Superior temporal gyrus (tissue), 1 donor: Measurements from ENCODE around the gene THAP11.
"Not testable (repeated sequence)": the region's sequence is repeated elsewhere in the genome, so short reads cannot be mapped to it uniquely, and the experiment has no call there.

Experiments used
- DNase-seq: peaks from one replicate; pipeline ENCODE4 v3.0.0-alpha.2; 2016; ENCODE audit errors: extremely low spot score

The THAP11 gene

GRCh38 chr16:67862623-67863583, 20.8 kb downstream of the THAP11 start:
- peak; percentile 67 for DNase-seq

GRCh38 chr16:67864044-67864443, 21.9 kb downstream of the THAP11 start:
- DNase-seq, result not testable (repeated sequence)

DNA sequence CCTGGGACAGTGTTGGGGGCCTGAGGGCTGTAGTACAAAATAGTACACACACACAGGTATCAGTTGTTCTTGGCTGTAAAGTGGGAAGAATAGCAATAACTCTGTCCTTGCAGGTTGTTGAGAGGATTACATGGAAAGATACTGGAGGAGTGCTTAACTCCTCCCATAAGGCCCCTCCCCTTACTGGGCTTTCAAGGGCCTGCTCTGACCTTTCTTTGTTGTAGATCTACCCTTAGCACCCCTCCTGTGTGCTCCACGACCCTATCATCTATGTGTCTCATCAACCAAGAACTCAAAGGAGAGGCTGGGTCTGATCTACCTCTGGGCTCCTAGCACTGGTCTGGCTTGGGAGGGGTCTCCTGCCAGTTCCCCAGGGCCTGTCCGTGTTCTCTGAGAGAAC, 22.5 kb downstream of the THAP11 start:
- DNase-seq, result no peak

- no peak for DNase-seq
Observed at GRCh38 chr16:67865318-67865717, 23.2 kb downstream of the THAP11 start.

DNA sequence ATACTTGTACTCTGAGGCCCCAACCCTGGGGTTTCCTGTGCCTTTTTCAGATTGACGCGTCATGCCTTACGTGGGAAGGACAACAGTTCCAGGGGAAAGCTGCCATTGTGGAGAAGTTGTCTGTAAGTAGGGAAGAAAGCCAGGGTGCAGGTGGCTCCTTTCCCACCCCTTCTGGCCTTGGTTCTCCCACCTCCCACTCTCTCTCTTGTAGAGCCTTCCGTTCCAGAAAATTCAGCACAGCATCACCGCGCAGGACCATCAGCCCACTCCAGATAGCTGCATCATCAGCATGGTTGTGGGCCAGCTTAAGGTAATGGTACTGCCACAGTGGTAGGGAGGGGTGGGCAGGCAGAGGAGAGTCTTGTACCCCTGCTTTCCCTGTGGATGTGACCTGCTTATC, 26.2 kb downstream of the THAP11 start:
- no peak for DNase-seq

DNA sequence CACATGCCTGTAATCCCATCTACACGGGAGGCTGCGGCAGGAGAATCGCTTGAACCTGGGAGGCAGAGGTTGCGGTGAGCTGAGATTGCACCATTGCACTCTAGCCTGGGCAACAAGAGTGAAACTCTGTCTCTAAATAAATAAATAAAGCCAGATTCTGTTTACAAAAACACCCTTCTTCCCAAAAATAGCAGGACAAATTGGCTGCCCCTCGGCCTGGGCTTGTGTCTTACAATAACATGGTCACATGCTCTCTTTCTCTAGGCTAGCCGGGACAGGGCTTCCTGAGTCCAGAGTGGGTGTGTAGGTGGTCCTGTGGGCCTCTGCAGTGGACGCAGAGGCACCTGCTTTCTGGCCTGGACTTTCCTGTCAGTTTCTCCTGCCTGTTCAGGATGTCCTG, 27.5 kb downstream of the THAP11 start:
- DNase-seq, result no peak

DNA sequence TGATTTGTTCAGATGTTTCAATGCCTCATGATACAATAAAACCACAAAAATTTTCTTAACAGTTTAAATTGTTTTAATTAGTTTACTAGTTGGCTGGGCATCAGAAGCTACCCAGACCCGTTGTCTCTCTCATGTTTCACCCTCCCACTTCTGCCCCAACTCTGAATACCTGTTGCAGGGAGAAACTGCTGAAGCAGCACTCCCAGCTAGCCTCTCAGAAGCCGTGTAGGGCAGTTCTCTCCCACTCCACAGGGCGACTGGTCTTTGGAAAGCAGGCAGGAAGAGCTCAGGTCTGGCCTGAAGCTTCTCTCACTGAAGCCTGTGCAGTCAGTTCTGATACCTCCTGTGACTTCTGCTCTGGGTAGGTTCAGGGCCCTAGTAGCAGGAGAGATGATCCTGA, 29.1 kb downstream of the THAP11 start:
- no peak for DNase-seq

DNA sequence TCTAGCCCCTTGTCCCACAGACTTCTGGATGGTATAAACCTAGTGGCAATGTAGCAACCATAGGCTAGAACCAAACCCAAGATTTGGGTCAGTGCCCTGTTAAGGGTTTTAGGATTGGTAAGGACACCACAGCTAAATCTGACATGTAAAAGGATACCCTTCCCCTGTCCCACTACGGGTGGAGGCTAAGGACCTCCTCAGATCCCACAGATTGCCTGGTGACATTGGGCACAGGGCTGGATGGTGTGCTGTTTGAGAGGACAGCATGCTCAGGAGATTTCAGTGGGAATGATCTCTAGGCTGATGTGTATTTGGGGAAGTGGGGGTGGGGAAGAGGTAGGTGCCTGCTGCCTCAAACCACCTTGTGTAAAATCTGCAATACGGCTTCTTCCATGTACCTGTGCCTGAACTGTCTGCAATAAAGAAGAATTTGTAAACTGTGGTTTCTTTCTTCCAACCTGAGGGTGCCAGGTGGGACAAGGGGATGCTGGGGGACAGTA, 30.1 kb downstream of the THAP11 start:
- no peak for DNase-seq

GRCh38 chr16:67872631-67873434, 30.7 kb downstream of the THAP11 start, which contains the start of gene EDC4:
Gene EDC4 (plus strand): TSS chr16:67873052. CDS start chr16:67873262, 210 bp downstream.
- DNase-seq, result peak; percentile 79

GRCh38 chr16:67873435-67874370, 31.6 kb downstream of the THAP11 start:
- DNase-seq, result peak; percentile 27

DNA sequence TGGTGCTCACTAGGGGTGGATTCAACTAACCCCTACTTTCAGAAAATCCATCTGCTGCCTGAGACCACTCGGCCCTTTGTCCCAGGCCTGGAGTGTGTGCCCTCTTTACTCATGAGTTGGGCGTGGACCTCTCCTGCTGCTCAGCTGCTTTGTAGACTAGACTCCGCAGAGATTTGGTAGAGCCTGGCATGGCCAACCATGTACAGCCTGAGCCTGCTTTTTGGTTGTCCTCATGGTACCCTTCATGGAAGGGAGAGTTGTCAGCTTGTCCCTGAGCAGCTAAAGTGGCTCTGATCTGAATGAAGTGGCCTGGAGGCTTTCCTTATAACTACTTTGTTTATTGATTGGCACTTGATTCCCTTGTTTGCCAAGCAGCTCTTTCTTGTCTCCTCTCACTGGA, 32.3 kb downstream of the THAP11 start:
- DNase-seq, result no peak

- DNase-seq, result no peak
Observed at GRCh38 chr16:67877064-67877463, 34.9 kb downstream of the THAP11 start.

DNA sequence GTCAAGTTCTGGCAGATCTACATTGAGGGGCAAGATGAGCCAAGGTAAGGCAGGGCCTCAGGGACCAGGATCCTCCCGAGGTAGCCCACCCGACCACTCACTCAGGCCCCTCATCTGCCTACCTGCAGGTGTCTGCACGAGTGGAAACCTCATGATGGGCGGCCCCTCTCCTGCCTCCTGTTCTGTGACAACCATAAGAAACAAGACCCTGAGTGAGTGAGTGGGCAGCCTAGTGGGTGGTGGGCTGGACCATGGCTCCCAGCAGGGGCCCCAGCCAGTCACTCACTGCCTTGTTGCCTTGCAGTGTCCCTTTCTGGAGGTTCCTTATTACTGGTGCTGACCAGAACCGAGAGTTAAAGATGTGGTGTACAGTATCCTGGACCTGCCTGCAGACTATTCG, 36.1 kb downstream of the THAP11 start:
- no peak for DNase-seq

DNA sequence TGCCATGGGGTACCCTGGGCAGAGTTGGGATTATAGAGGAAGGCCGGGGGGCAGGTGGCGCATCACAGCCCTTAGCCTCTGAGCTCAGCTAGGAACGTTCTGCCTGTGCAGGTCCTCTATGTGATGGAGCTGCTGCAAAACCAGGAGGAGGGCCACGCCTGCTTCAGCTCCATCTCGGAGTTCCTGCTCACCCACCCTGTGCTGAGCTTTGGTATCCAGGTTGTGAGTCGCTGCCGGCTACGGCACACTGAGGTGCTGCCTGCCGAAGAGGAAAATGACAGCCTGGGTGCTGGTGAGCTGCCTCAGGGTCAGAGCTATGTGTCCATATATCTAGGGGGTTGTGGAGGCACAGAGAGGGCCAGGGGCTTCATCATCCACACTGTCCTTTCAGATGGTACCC, 36.7 kb downstream of the THAP11 start:
- DNase-seq, result no peak

- DNase-seq, result no peak
Observed at GRCh38 chr16:67879462-67879861, 37.3 kb downstream of the THAP11 start.

- DNase-seq, result no peak
Observed at GRCh38 chr16:67879936-67880335, 37.8 kb downstream of the THAP11 start.

- no peak for DNase-seq
Observed at GRCh38 chr16:67880584-67880983, 38.5 kb downstream of the THAP11 start.

DNA sequence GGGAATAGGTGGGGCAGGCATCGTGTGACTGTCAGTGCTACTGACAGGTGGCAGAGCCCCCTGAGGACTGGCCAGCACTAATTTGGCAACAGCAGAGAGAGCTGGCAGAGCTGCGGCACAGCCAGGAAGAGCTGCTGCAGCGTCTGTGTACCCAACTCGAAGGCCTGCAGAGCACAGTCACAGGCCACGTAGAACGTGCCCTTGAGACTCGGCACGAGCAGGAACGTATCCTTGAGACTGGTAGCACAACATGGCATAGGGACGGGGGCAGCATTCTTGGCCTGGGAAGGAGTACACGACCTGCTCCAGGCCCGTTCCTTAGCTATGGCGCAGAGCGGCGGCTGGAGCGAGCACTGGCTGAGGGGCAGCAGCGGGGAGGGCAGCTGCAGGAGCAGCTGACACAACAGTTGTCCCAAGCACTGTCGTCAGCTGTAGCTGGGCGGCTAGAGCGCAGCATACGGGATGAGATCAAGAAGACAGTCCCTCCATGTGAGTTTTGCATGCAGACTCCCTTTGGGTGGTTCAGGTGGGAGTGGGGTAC, 39.6 kb downstream of the THAP11 start:
- DNase-seq, result peak; percentile 77

DNA sequence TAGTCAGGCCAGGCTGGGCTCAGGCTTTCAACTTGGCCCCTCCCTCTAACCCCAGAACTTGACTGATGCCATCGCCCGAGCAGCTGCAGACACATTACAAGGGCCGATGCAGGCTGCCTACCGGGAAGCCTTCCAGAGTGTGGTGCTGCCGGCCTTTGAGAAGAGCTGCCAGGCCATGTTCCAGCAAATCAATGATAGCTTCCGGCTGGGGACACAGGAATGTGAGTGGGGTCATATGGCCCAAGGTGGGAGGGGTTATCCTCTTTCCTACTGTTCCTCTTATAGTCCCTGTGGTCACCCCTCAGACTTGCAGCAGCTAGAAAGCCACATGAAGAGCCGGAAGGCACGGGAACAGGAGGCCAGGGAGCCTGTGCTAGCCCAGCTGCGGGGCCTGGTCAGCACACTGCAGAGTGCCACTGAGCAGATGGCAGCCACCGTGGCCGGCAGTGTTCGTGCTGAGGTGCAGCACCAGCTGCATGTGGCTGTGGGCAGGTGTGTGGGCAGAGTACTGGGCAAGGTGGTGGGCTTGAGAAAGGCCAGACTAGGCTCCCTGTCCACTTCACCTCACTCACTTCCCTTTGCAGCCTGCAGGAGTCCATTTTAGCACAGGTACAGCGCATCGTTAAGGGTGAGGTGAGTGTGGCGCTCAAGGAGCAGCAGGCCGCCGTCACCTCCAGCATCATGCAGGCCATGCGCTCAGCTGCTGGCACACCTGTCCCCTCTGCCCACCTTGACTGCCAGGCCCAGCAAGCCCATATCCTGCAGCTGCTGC, 40.4 kb downstream of the THAP11 start:
- peak; percentile 94 for DNase-seq
